Stimulated activated CD4-positive, alpha-beta T cell treated with anti-CD3 and anti-CD28 coated beads, TNF-alpha, amount 100 ng/mL, for 1 hour (primary cell): ENCODE measurements around the gene PTPRG.

Experiments
- DNase-seq, 3 donors: peaks; one replicate each; pipeline ENCODE4 v3.0.0-alpha.2; 2020; ENCODE audit warnings: low read depth in 3 of 3, low spot score in 1 of 3

Gene PTPRG

GRCh38 chr3:61983479-61983878 is 422.1 kb downstream of the PTPRG start:
- DNase-seq, result no peak

- DNase-seq, result no peak
Measured at GRCh38 chr3:61985020-61985419, 423.6 kb downstream of the PTPRG start.

- no peak for DNase-seq
Measured at GRCh38 chr3:61986473-61986872, 425.1 kb downstream of the PTPRG start.

GRCh38 chr3:61989681-61990080 is 428.3 kb downstream of the PTPRG start:
- DNase-seq, result no peak

- no peak for DNase-seq
Measured at GRCh38 chr3:61990327-61991027, 429.1 kb downstream of the PTPRG start.

- DNase-seq, result no peak
Measured at GRCh38 chr3:61991706-61992105, 430.3 kb downstream of the PTPRG start.

GRCh38 chr3:61996366-61996765 is 435.0 kb downstream of the PTPRG start:
- no peak for DNase-seq

- no peak for DNase-seq
Measured at GRCh38 chr3:61997101-61997500, 435.7 kb downstream of the PTPRG start.

- DNase-seq, result no peak
Measured at GRCh38 chr3:62003835-62004234, 442.5 kb downstream of the PTPRG start.

GRCh38 chr3:62007036-62007435 is 445.7 kb downstream of the PTPRG start:
- no peak for DNase-seq

GRCh38 chr3:62010989-62011388 is 449.6 kb downstream of the PTPRG start:
- no peak for DNase-seq

- no peak for DNase-seq
Measured at GRCh38 chr3:62011666-62012065, 450.3 kb downstream of the PTPRG start.

GRCh38 chr3:62013951-62014350 is 452.6 kb downstream of the PTPRG start:
- no peak for DNase-seq

- DNase-seq, result no peak
Measured at GRCh38 chr3:62015111-62015510, 453.7 kb downstream of the PTPRG start.

GRCh38 chr3:62019906-62020305 is 458.5 kb downstream of the PTPRG start:
- DNase-seq, result no peak

- DNase-seq, result no peak
Measured at GRCh38 chr3:62020706-62021105, 459.3 kb downstream of the PTPRG start.

GRCh38 chr3:62022312-62022711 is 460.9 kb downstream of the PTPRG start:
- DNase-seq, result no peak

- no peak for DNase-seq
Measured at GRCh38 chr3:62024882-62025281, 463.5 kb downstream of the PTPRG start.

GRCh38 chr3:62025913-62026312 is 464.5 kb downstream of the PTPRG start:
- DNase-seq, result no peak

- DNase-seq, result no peak
Measured at GRCh38 chr3:62027241-62027640, 465.9 kb downstream of the PTPRG start.

GRCh38 chr3:62027796-62028195 is 466.4 kb downstream of the PTPRG start:
- no peak for DNase-seq

GRCh38 chr3:62028236-62028635 is 466.9 kb downstream of the PTPRG start:
- no peak for DNase-seq

GRCh38 chr3:62032738-62033137 is 471.4 kb downstream of the PTPRG start:
- no peak for DNase-seq
